ENCODE results near the gene B3GNT9. TPM values are rescaled to one million over a fixed set of nuclear protein-coding genes. Genes with fewer than 3 reads are reported as not detected.

B3GNT9 gene
- total RNA-seq, 4 donors from 2014 or later, result 17.4 to 26.1 (median 19.2) TPM

- Histone ChIP-seq H3K9me3 (no peaks in the 10 kb centered on the region), H3K4me1 (peaks cover 30 to 87% (median 71%) of the 10 kb centered on the region in 4 donors), H3K27ac (replicated peaks in 1 of 4) (peak overlapping the region in 1 of 4 donors; percentile 94), H3K4me3 (no peak overlapping the region), H3K27me3 (no peaks in the 10 kb centered on the region), H3K36me3 (peaks cover 0 to 11% (median 7%) of the 10 kb centered on the region in 4 donors)
- 87% methylated on average over 15 of the region's 16 CpGs for whole genome bisulfite sequencing
- DNase-seq (ENCODE audit: extremely low spot score), result no peak
- no peak for TF ChIP-seq CTCF (IDR thresholded peaks at IDR 0.05)
- TF ChIP-seq POLR2A (IDR thresholded peaks at IDR 0.05; ENCODE audit: low read depth), result no peak
- no peak for TF ChIP-seq EP300 (IDR thresholded peaks at IDR 0.05)
- no peak for TF ChIP-seq POLR2AphosphoS5 (IDR thresholded peaks at IDR 0.05)
- intact Hi-C loops (cut with DNase I), result no loop called here
Measured at GRCh38 chr16:67180166-67180565, 29.4 kb upstream of the B3GNT9 start.

DNA sequence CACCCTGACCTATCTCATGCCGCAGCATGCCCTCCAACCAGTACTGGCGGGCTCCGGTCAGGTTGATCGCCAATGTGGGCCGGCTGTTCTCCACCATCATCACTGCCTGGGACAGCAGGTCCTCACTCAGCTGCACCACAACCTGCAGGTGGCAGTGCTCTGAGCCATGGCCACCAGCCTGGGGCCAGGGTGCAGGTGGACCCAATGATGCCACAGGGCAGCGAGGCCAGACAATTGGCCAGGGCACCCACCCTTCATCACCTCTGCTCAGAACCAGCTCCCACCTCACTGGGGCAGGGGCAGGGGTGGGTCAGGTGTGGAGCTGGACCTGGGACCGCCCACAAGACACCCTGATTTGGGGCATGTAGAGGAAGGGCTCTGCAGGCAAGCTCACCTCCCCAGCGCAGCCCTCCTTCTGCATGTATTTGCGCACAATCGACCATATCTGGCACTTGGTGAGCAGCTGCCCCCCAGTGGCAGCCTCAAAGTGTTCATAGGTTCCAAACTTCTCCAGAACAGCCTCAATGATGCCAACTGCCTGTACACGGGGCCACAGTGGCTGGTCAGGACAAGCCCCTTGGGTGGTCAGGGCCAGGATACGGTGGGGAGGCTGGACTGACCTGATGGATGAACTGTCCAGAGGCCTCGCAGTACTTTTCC, 28.8 kb upstream of the B3GNT9 start:
- no peaks in the 10 kb centered on the region for H3K27me3 ChIP-seq
- 100% methylated on average over 4 of the region's 13 CpGs for WGBS
- TF ChIP-seq POLR2AphosphoS5 (IDR thresholded peaks at IDR 0.05) (no peak), EP300 (IDR thresholded peaks at IDR 0.05) (no peak), POLR2A (IDR thresholded peaks at IDR 0.05; ENCODE audit: low read depth) (no peak), CTCF (IDR thresholded peaks at IDR 0.05) (no peak)
- no peak overlapping the region for H3K4me3 ChIP-seq
- H3K36me3 ChIP-seq, result peaks cover 0 to 16% (median 9%) of the 10 kb centered on the region in 4 donors
- H3K4me1 ChIP-seq, result peaks cover 30 to 87% (median 71%) of the 10 kb centered on the region in 4 donors
- H3K27ac ChIP-seq (replicated peaks in 1 of 4), result peak overlapping the region in 1 of 4 donors; percentile 73
- no peak for DNase-seq (ENCODE audit: extremely low spot score)
- H3K9me3 ChIP-seq, result no peaks in the 10 kb centered on the region
- intact Hi-C loops (cut with DNase I), result no loop called here

DNA sequence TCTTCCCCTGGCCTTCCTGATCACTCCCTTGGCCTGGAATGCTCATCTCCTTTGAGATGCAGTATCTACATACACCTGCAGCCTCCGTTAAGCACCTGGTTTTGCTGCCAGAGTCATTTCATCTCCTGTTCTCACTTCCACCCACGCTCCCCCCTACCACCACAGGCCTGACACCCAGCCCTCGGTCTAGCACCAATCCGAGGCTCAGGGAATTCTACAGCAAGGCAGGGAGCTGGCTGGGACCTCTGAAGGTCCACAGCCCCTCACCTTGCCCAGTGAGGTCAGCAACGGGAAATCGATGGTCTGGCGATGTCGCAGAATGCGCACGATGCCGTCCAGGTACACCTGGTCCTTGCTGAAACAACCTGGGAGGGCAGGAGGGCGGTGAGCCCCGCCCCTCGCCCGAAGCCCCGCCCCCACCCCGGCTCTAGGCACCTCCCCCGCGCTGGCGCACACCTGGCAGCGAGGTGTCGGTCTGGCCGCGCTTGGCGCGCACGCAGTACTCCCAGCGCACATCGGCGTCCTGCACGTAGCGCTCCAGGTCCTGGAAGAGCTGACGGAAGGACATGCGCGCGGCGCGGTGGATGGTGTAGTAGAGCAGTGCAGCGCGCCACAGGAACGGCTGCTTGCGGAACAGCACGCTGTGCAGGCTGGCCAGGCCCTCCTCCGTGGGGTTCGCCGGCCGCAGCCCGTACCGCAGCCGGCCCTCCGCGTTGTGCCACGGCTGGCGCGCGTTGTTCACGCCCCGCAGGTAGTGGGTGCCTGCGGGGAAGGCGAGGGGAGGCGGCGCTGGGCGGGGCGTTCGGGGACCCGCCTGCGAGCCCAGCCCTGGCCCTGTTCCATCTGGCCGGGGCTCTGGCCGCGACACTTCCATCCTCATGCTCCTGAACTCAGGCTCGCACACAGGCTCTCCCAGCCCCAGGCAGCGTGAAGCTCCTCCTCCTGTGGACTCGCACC, 27.2 kb upstream of the B3GNT9 start:
- Histone ChIP-seq H3K27me3 (no peaks in the 10 kb centered on the region), H3K9me3 (no peaks in the 10 kb centered on the region), H3K27ac (replicated peaks in 1 of 4) (peak overlapping the region; percentile 63 to 78 (median 72)), H3K4me3 (peak overlapping the region; percentile 50 to 62 (median 53)), H3K36me3 (peaks cover 0 to 16% (median 9%) of the 10 kb centered on the region in 4 donors), H3K4me1 (peaks cover 35 to 94% (median 77%) of the 10 kb centered on the region in 4 donors)
- 19% methylated on average over 10 of the region's 73 CpGs for WGBS
- no peak for DNase-seq (ENCODE audit: extremely low spot score)
- intact Hi-C loops (cut with DNase I), result no loop called here
- TF ChIP-seq POLR2A (IDR thresholded peaks at IDR 0.05; ENCODE audit: low read depth) (no peak), CTCF (IDR thresholded peaks at IDR 0.05) (peak in 1 of 3 experiments; percentile 30), EP300 (IDR thresholded peaks at IDR 0.05) (no peak), POLR2AphosphoS5 (IDR thresholded peaks at IDR 0.05) (peak; percentile 65 to 68)

GRCh38 chr16:67176662-67177061, 25.9 kb upstream of the B3GNT9 start:
- peaks cover 0 to 16% (median 9%) of the 10 kb centered on the region in 4 donors for H3K36me3 ChIP-seq
- no peak for DNase-seq (ENCODE audit: extremely low spot score)
- intact Hi-C loops (cut with DNase I), result no loop called here
- H3K27ac ChIP-seq (replicated peaks in 1 of 4), result no peak overlapping the region
- no peak overlapping the region for H3K4me3 ChIP-seq
- TF ChIP-seq POLR2A (IDR thresholded peaks at IDR 0.05; ENCODE audit: low read depth) (no peak), CTCF (IDR thresholded peaks at IDR 0.05) (no peak)
- H3K9me3 ChIP-seq, result no peaks in the 10 kb centered on the region
- peaks cover 39 to 95% (median 75%) of the 10 kb centered on the region in 4 donors for H3K4me1 ChIP-seq
- WGBS, result no CpG with 5 or more reads among the region's 12 CpGs
- H3K27me3 ChIP-seq, result no peaks in the 10 kb centered on the region
